IMR-90 (cell line): ENCODE results near the gene TNNI2. TPM values are rescaled to one million over a fixed set of nuclear protein-coding genes. Genes with fewer than 3 reads are reported as not detected.

ENCODE experiments used
- ATAC-seq: fragments of 200-7000 bp; cut with Tn5 transposase; 2 replicates; pipeline ENCODE4 v1.9.1; 2020; ENCODE audit warnings: low read depth, mild to moderate bottlenecking, moderate library complexity
- BruUV-seq: library from RNA; stranded (reverse); fragments of 400-500 nt; replicated peaks from 2 replicates; lab custom pipeline; 2021; lab: Mats Ljungman, UMichigan
- CTCF ChIA-PET: fragments of 300-600 bp; formaldehyde crosslinking; extraction: SDS; loops from one replicate; lab custom pipeline; 2021; ENCODE audit warnings: antibody characterized with exemption; lab: Yijun Ruan, JAX
- POLR2A ChIA-PET: fragments of 300-600 bp; sonication (Branson Sonifier 250); formaldehyde crosslinking; loops from one replicate; lab custom pipeline; 2022; ENCODE audit warnings: antibody characterized with exemption; ENCODE audit not compliant: unreplicated experiment; lab: Charles Lee
- DNase-seq: peaks from one replicate; pipeline ENCODE4 v3.0.0; 2013
- H2AFZ ChIP-seq: replicated peaks from 2 replicates; pipeline ENCODE3; 2013; ENCODE audit warnings: low read length, mild to moderate bottlenecking; ENCODE audit not compliant: poor library complexity
- H2AK5ac ChIP-seq: 2 replicates; pipeline ENCODE4 v1.6.1; 2013; ENCODE audit warnings: low read depth, low read length, inconsistent platforms
- H2AK9ac ChIP-seq: replicated peaks from 2 replicates; pipeline ENCODE3; 2013; ENCODE audit warnings: mild to moderate bottlenecking, low read depth, low read length, moderate library complexity; ENCODE audit not compliant: poor library complexity
- H2BK120ac ChIP-seq: 2 replicates; pipeline ENCODE4 v1.6.1; 2013; ENCODE audit warnings: low read depth, low read length, inconsistent platforms
- H2BK15ac ChIP-seq: 3 replicates; pipeline ENCODE4 v1.6.1; 2013; ENCODE audit warnings: low read depth, low read length, inconsistent platforms
- H2BK20ac ChIP-seq: 2 replicates; pipeline ENCODE4 v1.6.1; 2013; ENCODE audit warnings: low read depth, mild to moderate bottlenecking, inconsistent platforms, low read length, moderate library complexity
- H2BK5ac ChIP-seq: 2 replicates; pipeline ENCODE4 v1.6.1; 2013; ENCODE audit warnings: mild to moderate bottlenecking, low read depth, low read length, inconsistent platforms; ENCODE audit not compliant: poor library complexity, severe bottlenecking
- H3K14ac ChIP-seq: replicated peaks from 2 replicates; pipeline ENCODE4 v1.6.1; 2013; ENCODE audit warnings: low read depth, low read length, inconsistent platforms
- H3K18ac ChIP-seq: 2 replicates; pipeline ENCODE4 v1.6.1; 2013; ENCODE audit warnings: low read depth, low read length, control low read depth
- H3K23ac ChIP-seq: 2 replicates; pipeline ENCODE4 v1.6.1; 2013; ENCODE audit warnings: low read depth, low read length, inconsistent platforms
- H3K27ac ChIP-seq: 2 replicates; pipeline ENCODE4 v1.5.1; 2013; ENCODE audit warnings: mild to moderate bottlenecking, control low read depth, low read length; ENCODE audit not compliant: insufficient read depth
- H3K27me3 ChIP-seq: 2 replicates; pipeline ENCODE4 v1.6.1; 2013; ENCODE audit warnings: low read length; ENCODE audit not compliant: control insufficient read depth, insufficient read depth
- H3K36me3 ChIP-seq: 2 replicates; pipeline ENCODE4 v1.6.1; 2013; ENCODE audit warnings: low read length, mixed read lengths; ENCODE audit not compliant: control insufficient read depth, insufficient read depth
- H3K4ac ChIP-seq: 2 replicates; pipeline ENCODE4 v1.6.1; 2013; ENCODE audit warnings: low read depth, low read length, inconsistent platforms
- H3K4me1 ChIP-seq: 2 replicates; pipeline ENCODE4 v1.6.1; 2013; ENCODE audit warnings: low read length, mixed read lengths; ENCODE audit not compliant: control insufficient read depth, insufficient read depth
- H3K4me2 ChIP-seq: 2 replicates; pipeline ENCODE4 v1.6.1; 2013; ENCODE audit warnings: low read depth, mild to moderate bottlenecking, control low read depth, low read length, moderate library complexity
- H3K4me3 ChIP-seq: 2 replicates; pipeline ENCODE4 v1.5.1; 2013; ENCODE audit warnings: low read depth, mild to moderate bottlenecking, control low read depth, low read length, moderate library complexity; ENCODE audit not compliant: insufficient read depth
- H3K56ac ChIP-seq: 2 replicates; pipeline ENCODE4 v1.6.1; 2013; ENCODE audit warnings: low read length, inconsistent platforms; ENCODE audit not compliant: insufficient read depth; ENCODE audit errors: extremely low read depth
- H3K79me1 ChIP-seq, 2 experiments: 2 replicates each; pipeline ENCODE4 v1.6.1; 2013; ENCODE audit warnings: low read length in 2 of 2, inconsistent platforms in 1 of 2, low read depth in 1 of 2
- H3K9ac ChIP-seq: 2 replicates; pipeline ENCODE4 v1.6.1; 2013; ENCODE audit warnings: low read depth, low read length, control low read depth
- H3K9me1 ChIP-seq: 2 replicates; pipeline ENCODE4 v1.6.1; 2013; ENCODE audit warnings: low read length, inconsistent platforms; ENCODE audit not compliant: insufficient read depth
- H3K9me3 ChIP-seq: 2 replicates; pipeline ENCODE4 v1.6.1; 2013; ENCODE audit warnings: low read length; ENCODE audit not compliant: control insufficient read depth, insufficient read depth
- H4K20me1 ChIP-seq: 2 replicates; pipeline ENCODE4 v1.6.1; 2013; ENCODE audit warnings: low read length, inconsistent platforms; ENCODE audit not compliant: insufficient read depth
- H4K5ac ChIP-seq: 2 replicates; pipeline ENCODE4 v1.6.1; 2013; ENCODE audit warnings: mild to moderate bottlenecking, low read depth, low read length, control low read depth
- H4K8ac ChIP-seq, 2 experiments: 2 replicates each; pipeline ENCODE4 v1.6.1; 2013; ENCODE audit warnings: low read depth in 2 of 2, low read length in 2 of 2, control low read depth in 1 of 2, inconsistent platforms in 1 of 2
- H4K91ac ChIP-seq: 2 replicates; pipeline ENCODE4 v1.6.1; 2013; ENCODE audit warnings: low read depth, low read length, inconsistent platforms; ENCODE audit not compliant: insufficient read depth
- BHLHE40 ChIP-seq: fragments of 150-350 bp; IDR thresholded peaks from 2 replicates; pipeline ENCODE4 v1.6.1; 2016; ENCODE audit warnings: mild to moderate bottlenecking, low read depth, low read length
- WGBS, 2 experiments: methylation state at CpG; one replicate each; pipeline versions ENCODE4 v1.1.5 to v1.1.7; 2013; ENCODE audit warnings: missing lambda C conversion rate in 2 of 2; ENCODE audit not compliant: insufficient read length in 1 of 2; ENCODE audit errors: extremely low coverage in 2 of 2; 5-methylcytosine and 5-hydroxymethylcytosine counted together
- dilution Hi-C: fragments of 300-500 bp; cut with HindIII; formaldehyde crosslinking; loops from one replicate; pipeline ENCODE4 v1.14.3; 2018; ENCODE audit warnings: low sequenced_read_pairs; ENCODE audit not compliant: unreplicated experiment
- in situ Hi-C: fragments of 300-500 bp; cut with MboI; formaldehyde crosslinking; loops from 3 replicates; pipeline ENCODE4 v1.14.3; 2019; ENCODE audit warnings: low sequenced_read_pairs, inconsistent platforms, mixed read lengths
- intact Hi-C: fragments of 100-400 bp; cut with micrococcal nuclease; formaldehyde crosslinking; loops from 2 replicates; pipeline ENCODE4 v1.10.0; 2022
- polyA plus RNA-seq, 3 experiments: library from polyadenylated mRNA; depleted of rRNA; stranded (reverse); fragments of >200 nt; gene quantifications; 2 replicates each; pipeline ENCODE4 v1.2.3, GENCODE V29; 2012; ENCODE audit warnings: low replicate concordance in 1 of 3
- total RNA-seq: library from RNA; depleted of rRNA; stranded (reverse); fragments of >200 nt; gene quantifications from 2 replicates; pipeline ENCODE4 v1.2.3, GENCODE V29; 2012

Gene TNNI2
- total and polyA plus RNA-seq, 2 of the 4 experiments (the other 2 are of a cell fraction): not detected

DNA sequence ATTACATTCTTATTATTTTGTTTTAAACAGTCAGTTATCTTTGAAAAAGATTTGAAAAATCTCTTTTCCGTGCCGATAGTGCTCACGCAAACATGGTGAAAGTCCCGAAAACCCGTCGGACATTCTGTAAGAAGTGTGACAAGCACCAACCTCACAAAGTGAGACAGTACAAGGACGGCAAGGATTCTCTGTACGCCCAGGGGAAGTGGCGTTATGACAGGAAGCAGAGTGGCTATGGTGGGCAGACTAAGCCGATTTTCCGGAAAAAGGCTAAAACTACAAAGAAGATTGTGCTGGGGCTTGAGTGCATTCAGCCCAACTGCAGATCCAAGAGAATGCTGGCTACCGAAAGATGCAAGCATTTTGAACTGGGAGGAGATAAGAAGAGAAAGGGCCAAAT is 46.3 kb upstream of the TNNI2 start:
- no peak overlapping the region for H2AK9ac ChIP-seq
- dilution Hi-C loops (no loop called here), in situ Hi-C loops (no loop called here), intact Hi-C loops (loop anchor here (5.0 kb wide), 1 partner anchor 70 kb away; no protein-coding TSS in a partner anchor)
- no peaks in the 10 kb centered on the region for H3K36me3 ChIP-seq
- H3K9me1 ChIP-seq: no peaks in the 10 kb centered on the region
- no peaks in the 10 kb centered on the region for H3K4me1 ChIP-seq
- no peak overlapping the region for H2AK5ac ChIP-seq
- H2BK5ac ChIP-seq: no peak overlapping the region
- no peak overlapping the region for H3K23ac ChIP-seq
- H4K8ac ChIP-seq: no peak overlapping the region
- no TSS peak for BruUV-seq
- H2BK15ac ChIP-seq: no peak overlapping the region
- no peak for TF ChIP-seq BHLHE40
- no peaks in the 10 kb centered on the region for H3K9me3 ChIP-seq
- no peak overlapping the region for H2BK120ac ChIP-seq
- no peak overlapping the region for H3K56ac ChIP-seq
- no peak overlapping the region for H2AFZ ChIP-seq
- H3K4me2 ChIP-seq: no peak overlapping the region
- no peak overlapping the region for H4K5ac ChIP-seq
- H3K79me1 ChIP-seq: no peaks in the 10 kb centered on the region
- DNase-seq (no peak), ATAC-seq (no peak)
- H3K14ac ChIP-seq: no peak overlapping the region
- POLR2A ChIA-PET: no interaction called here
- no peak overlapping the region for H3K18ac ChIP-seq
- no peak overlapping the region for H3K4ac ChIP-seq
- H2BK20ac ChIP-seq: no peak overlapping the region
- H4K91ac ChIP-seq: no peak overlapping the region
- H3K27ac ChIP-seq: no peak overlapping the region
- peaks cover 44% of the 10 kb centered on the region for H3K27me3 ChIP-seq
- no peak overlapping the region for H3K4me3 ChIP-seq
- WGBS, 2 experiments: 97% methylated on average over 6 of the region's 12 CpGs; no CpG with 5 or more reads in 1 of the 2 experiments
- no peaks in the 10 kb centered on the region for H4K20me1 ChIP-seq
- no peak overlapping the region for H3K9ac ChIP-seq
- CTCF ChIA-PET: no interaction called here
